Effector memory CD4-positive, alpha-beta T cell (primary cell): ENCODE data around the gene ZIC5.
A peak's percentile ranks its signal among the peaks of the same experiment; 100 is the strongest.

Source experiments
- DNase-seq, 3 donors: peaks; one replicate each; pipeline ENCODE4 v3.0.0-alpha.2; 2020
- H3K27ac ChIP-seq: 2 replicates; pipeline ENCODE4 v1.7.0; 2013; ENCODE audit warnings: mild to moderate bottlenecking, low read length, moderate library complexity; ENCODE audit not compliant: insufficient read depth, poor library complexity, severe bottlenecking
- H3K27me3 ChIP-seq: replicated peaks from 2 replicates; pipeline ENCODE4 v1.7.0; 2013; ENCODE audit warnings: mild to moderate bottlenecking, low read length; ENCODE audit not compliant: insufficient read depth, control insufficient read depth, poor library complexity, severe bottlenecking
- H3K36me3 ChIP-seq: 2 replicates; pipeline ENCODE4 v1.7.0; 2013; ENCODE audit warnings: mild to moderate bottlenecking, low read length, moderate library complexity; ENCODE audit not compliant: control insufficient read depth, insufficient read depth
- H3K4me1 ChIP-seq: 2 replicates; pipeline ENCODE4 v1.7.0; 2013; ENCODE audit warnings: low read length, mild to moderate bottlenecking; ENCODE audit not compliant: control insufficient read depth, insufficient read depth, poor library complexity, severe bottlenecking
- H3K4me3 ChIP-seq: 2 replicates; pipeline ENCODE4 v1.7.0; 2013; ENCODE audit warnings: low read length, low read depth, mild to moderate bottlenecking; ENCODE audit not compliant: insufficient read depth, poor library complexity, severe bottlenecking
- H3K9me3 ChIP-seq: 2 replicates; pipeline ENCODE4 v1.7.0; 2013; ENCODE audit warnings: mild to moderate bottlenecking, low read length, moderate library complexity; ENCODE audit not compliant: control insufficient read depth

ZIC5 gene

DNA sequence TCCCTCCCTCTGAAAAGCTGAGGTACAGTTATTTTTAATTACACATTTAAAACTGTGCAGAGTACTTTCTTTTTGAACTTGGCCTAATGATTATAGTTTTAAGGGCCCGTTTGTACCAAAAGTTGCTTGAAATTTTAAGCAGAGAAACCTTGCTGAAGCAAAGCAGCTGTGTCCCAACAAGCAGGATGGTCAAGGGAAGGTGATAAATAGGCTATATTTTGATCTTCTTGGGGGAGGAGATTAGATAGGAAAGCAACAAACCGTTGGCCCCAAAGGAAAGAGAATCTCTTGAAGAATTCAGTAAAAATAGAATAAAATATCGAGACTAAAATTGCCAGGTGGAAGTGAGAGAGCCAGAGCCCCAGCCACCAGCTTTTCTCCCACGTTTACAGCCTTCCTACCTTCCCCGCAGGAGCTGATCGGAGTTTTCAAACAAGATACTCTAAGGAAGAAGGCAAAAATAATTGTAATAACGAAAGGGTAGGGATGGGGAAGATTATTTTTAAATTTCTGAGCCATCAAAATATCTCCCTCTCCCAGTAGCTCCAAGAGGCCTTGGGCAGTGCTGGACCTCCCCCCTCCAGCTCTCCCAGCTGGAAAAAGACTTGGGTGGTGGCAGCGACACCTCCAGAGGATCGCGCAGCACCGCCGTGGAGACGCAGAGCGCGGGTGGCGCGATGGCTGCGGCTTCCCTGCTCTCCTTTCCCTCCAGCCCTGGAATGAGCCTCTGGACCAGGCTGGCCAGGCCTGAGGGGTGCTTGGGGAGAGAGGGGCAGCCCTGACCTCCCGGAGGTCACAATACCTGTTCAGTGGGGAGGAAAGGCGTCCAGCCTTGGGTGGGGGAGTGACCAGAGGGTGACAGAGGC is 15.8 kb upstream of the ZIC5 start:
- H3K4me3 ChIP-seq, result no peak overlapping the region
- no peak overlapping the region for H3K27ac ChIP-seq
- peaks cover 22% of the 10 kb centered on the region for H3K4me1 ChIP-seq
- no peak for DNase-seq
- H3K27me3 ChIP-seq, result peaks cover 98% of the 10 kb centered on the region
- H3K36me3 ChIP-seq, result no peaks in the 10 kb centered on the region
- peaks cover 20% of the 10 kb centered on the region for H3K9me3 ChIP-seq

GRCh38 chr13:99986741-99987140 is 15.2 kb upstream of the ZIC5 start:
- peaks cover 96% of the 10 kb centered on the region for H3K27me3 ChIP-seq
- DNase-seq, result no peak
- H3K36me3 ChIP-seq, result no peaks in the 10 kb centered on the region
- no peak overlapping the region for H3K4me3 ChIP-seq
- H3K9me3 ChIP-seq, result peaks cover 20% of the 10 kb centered on the region
- peaks cover 27% of the 10 kb centered on the region for H3K4me1 ChIP-seq
- no peak overlapping the region for H3K27ac ChIP-seq

DNA sequence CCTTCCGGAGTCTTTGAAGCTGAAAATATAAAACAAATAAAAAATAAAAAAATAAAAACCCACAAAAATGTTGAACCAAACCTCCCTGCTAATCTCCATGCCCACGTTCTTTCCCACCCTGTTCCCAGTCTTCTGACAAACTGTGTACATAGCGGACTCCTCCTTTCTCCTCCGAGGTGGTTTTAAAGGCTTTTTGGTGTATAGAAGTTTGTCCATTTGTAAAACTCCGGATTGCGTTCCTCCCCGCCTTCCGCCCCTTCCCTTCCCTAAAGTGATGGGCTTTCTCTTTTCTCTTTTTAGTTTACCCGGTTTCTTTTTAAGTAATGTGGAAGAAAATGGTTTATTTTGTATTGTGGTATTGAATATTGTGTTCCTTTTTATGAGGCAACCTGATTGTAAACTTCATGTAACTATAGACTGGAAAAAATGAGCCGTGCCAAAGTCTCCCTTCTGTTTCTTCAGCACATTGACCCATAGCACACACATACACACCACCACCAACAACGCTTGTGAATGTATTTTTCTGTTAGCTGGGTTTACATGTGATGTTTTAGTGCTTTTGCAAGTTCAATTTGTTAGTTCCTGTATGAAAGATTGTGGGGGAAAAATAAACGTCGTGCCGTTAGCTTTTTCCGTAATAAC is 14.4 kb upstream of the ZIC5 start:
- Histone ChIP-seq H3K27ac (no peak overlapping the region), H3K4me1 (peaks cover 31% of the 10 kb centered on the region), H3K4me3 (no peak overlapping the region), H3K27me3 (peaks cover 91% of the 10 kb centered on the region), H3K9me3 (peaks cover 20% of the 10 kb centered on the region), H3K36me3 (no peaks in the 10 kb centered on the region)
- DNase-seq, result no peak

DNA sequence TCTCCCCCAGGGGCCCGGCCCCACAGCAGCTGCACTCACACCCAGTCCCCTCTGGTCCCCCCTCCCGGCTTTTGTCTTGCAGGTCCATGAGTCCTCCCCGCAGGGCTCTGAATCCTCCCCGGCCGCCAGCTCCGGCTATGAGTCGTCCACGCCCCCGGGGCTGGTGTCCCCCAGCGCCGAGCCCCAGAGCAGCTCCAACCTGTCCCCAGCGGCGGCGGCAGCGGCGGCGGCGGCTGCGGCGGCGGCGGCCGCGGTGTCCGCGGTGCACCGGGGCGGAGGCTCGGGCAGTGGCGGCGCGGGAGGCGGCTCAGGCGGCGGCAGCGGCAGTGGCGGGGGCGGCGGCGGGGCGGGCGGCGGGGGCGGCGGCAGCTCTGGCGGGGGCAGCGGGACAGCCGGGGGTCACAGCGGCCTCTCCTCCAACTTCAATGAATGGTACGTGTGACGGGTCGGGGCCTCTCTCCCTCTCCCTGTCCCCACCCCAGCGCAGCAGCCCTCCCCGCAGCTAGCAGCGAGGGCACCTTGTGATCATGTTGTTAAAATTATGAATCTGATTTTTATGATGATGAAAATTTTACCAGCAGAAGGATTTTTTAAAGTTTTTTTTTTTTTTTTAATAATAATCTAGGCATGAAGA is 13.8 kb upstream of the ZIC5 start:
- DNase-seq, result no peak
- no peaks in the 10 kb centered on the region for H3K36me3 ChIP-seq
- no peak overlapping the region for H3K27ac ChIP-seq
- peaks cover 28% of the 10 kb centered on the region for H3K4me1 ChIP-seq
- no peak overlapping the region for H3K4me3 ChIP-seq
- peaks cover 20% of the 10 kb centered on the region for H3K9me3 ChIP-seq
- H3K27me3 ChIP-seq, result peaks cover 90% of the 10 kb centered on the region

- Histone ChIP-seq H3K4me3 (no peak overlapping the region), H3K4me1 (peaks cover 28% of the 10 kb centered on the region), H3K36me3 (no peaks in the 10 kb centered on the region), H3K27ac (no peak overlapping the region), H3K27me3 (peaks cover 90% of the 10 kb centered on the region), H3K9me3 (peaks cover 20% of the 10 kb centered on the region)
- no peak for DNase-seq
These were observed 13.1 kb upstream of the ZIC5 start for GRCh38 chr13:99984461-99985240.

DNA sequence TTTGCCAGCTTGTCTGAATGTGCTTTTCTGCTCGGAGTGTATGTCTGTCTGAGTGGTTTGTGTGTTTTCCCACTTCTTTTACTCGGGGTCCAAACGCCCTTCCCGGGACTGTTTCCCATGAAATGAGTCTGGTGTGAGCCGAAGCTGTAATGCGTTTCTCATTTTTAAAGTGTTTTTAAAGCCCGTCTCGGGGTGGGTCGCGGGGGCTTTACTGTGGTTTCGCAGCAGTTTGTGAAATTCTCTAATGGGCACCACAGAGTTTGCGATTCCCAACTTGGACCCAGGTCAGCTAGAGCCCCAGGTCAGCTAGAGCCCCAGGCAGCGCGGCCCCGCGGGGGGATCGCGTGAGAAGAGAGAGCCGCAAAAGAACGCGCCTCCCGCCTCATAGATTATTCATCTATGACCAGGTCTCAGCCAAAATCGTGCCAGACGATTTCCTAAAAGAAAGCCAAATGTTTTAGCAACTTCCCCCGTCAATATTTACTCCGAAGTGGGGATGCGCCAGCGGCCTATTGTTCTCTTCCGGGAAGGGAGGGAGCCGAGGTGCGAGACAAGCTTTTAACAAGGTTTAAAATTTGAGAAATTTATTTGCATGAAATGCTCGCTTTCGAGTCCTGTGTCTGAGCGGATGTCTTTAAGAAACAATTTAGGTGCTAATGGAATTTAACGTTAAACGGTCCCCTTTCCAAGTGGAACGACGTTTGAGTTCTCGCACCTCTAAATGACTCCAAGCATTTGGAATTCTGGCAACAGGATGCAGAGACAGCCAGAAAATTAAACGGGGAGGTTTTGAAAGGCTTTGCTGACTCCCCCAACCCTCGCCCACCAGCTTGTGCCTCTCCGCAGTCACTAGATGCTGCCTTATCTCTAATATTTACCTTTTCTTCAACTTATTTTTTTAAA is 12.2 kb upstream of the ZIC5 start:
- Histone ChIP-seq H3K4me3 (no peak overlapping the region), H3K36me3 (no peaks in the 10 kb centered on the region), H3K27ac (no peak overlapping the region), H3K9me3 (peaks cover 20% of the 10 kb centered on the region), H3K27me3 (peaks cover 90% of the 10 kb centered on the region), H3K4me1 (peaks cover 28% of the 10 kb centered on the region)
- no peak for DNase-seq

GRCh38 chr13:99982731-99983498 is 11.3 kb upstream of the ZIC5 start:
- H3K9me3 ChIP-seq, result peaks cover 17% of the 10 kb centered on the region
- DNase-seq, result no peak
- H3K4me1 ChIP-seq, result peaks cover 28% of the 10 kb centered on the region
- peaks cover 90% of the 10 kb centered on the region for H3K27me3 ChIP-seq
- H3K36me3 ChIP-seq, result no peaks in the 10 kb centered on the region
- H3K4me3 ChIP-seq, result no peak overlapping the region
- H3K27ac ChIP-seq, result no peak overlapping the region

- Histone ChIP-seq H3K36me3 (no peaks in the 10 kb centered on the region), H3K27ac (no peak overlapping the region), H3K4me1 (peaks cover 28% of the 10 kb centered on the region), H3K4me3 (peak overlapping the region; percentile 27), H3K9me3 (peaks cover 17% of the 10 kb centered on the region), H3K27me3 (peaks cover 90% of the 10 kb centered on the region)
- no peak for DNase-seq
These were observed 10.6 kb upstream of the ZIC5 start for GRCh38 chr13:99982036-99982730.
